ENCODE measurements around the gene HECTD1. TPM values are rescaled to one million over a fixed set of nuclear protein-coding genes. Genes with fewer than 3 reads are reported as not detected.

Gene HECTD1
- total RNA-seq, 2 experiments from 2014 or later, result 90.3 to 126 TPM

DNA sequence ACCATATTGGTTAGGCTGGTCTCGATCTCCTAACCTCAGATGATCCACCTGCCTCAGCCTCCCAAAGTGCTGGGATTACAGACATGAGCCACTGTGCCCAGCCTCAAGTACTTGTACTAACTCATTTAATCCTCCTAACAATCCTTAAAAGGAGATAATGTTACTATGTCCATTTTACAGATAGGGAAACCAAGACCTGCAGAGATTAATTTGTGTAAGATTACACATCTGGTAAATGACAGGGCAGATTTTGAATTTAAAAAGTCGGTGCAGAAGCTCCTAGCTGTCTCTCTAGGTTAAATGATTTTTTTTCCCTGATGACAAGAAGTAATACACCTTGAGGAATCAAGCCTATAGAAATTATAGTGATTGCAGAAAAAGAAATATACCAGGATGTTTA, 13.7 kb upstream of the HECTD1 start:
- CTCF ChIA-PET (ENCODE audit: unreplicated experiment), result no interaction called here
- no peak for DNase-seq (ENCODE audit: low spot score)
- no peaks in the 10 kb centered on the region for H3K79me2 ChIP-seq (ENCODE audit: insufficient read depth, low read depth, low read length)
- TF ChIP-seq CTCF (conservative IDR thresholded peaks at IDR 0.05; ENCODE audit: low read length), result no peak
- no peak for TF ChIP-seq EZH2phosphoT487 (IDR thresholded peaks at IDR 0.05; ENCODE audit: borderline replicate concordance, low read depth, low read length)
- intact Hi-C loops (cut with micrococcal nuclease; ENCODE audit: unreplicated experiment), result no loop called here
- BruUV-seq (replicated peaks), result no TSS peak
- no peak overlapping the region for H2AFZ ChIP-seq (ENCODE audit: low read length)
- H3K9me2 ChIP-seq (ENCODE audit: insufficient read depth, low read length), result no peaks in the 10 kb centered on the region
- H4K20me1 ChIP-seq (ENCODE audit: insufficient read depth, low read length), result no peaks in the 10 kb centered on the region
- no peaks in the 10 kb centered on the region for H3K9me3 ChIP-seq (ENCODE audit: low read length)
- no peak overlapping the region for H3K4me2 ChIP-seq (ENCODE audit: low read length)
- POLR2A ChIA-PET, result interaction anchor here (0.8 kb wide), 1 partner anchor 37 kb away, joined by 4 read pairs; no protein-coding TSS in a partner anchor
- no peak overlapping the region for H3K27ac ChIP-seq (ENCODE audit: low read depth, low read length, poor library complexity, severe bottlenecking)
- H3K4me1 ChIP-seq (ENCODE audit: insufficient read depth, low read length, poor library complexity, severe bottlenecking), result no peaks in the 10 kb centered on the region
- H3K36me3 ChIP-seq (ENCODE audit: insufficient read depth, low read length), result no peaks in the 10 kb centered on the region
- no peak overlapping the region for H3K4me3 ChIP-seq (ENCODE audit: low read depth, low read length, poor library complexity, severe bottlenecking)

DNA sequence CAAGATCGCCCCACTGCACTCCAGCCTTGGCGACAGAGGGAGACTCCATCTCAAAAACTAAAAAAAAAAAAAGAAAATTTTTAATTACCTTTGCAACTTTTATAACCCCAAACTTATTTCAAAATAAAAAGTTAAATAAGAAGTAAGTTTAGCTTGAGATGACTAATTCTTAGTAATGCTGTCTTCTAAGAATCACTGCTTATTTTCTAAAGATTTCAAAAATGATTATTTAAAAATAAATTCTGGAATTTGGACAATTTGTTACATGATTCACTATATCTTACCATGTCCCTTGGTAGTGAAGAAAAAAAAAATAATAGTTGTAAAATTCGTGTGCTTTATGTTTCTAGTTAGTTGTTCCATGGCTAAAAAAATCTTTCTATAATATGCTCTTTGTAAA, 11.6 kb upstream of the HECTD1 start:
- no TSS peak for BruUV-seq (replicated peaks)
- Histone ChIP-seq H2AFZ (ENCODE audit: low read length) (no peak overlapping the region), H3K27ac (ENCODE audit: low read depth, low read length, poor library complexity, severe bottlenecking) (no peak overlapping the region), H3K36me3 (ENCODE audit: insufficient read depth, low read length) (no peaks in the 10 kb centered on the region), H3K9me2 (ENCODE audit: insufficient read depth, low read length) (no peaks in the 10 kb centered on the region), H3K4me1 (ENCODE audit: insufficient read depth, low read length, poor library complexity, severe bottlenecking) (no peaks in the 10 kb centered on the region), H3K9me3 (ENCODE audit: low read length) (no peaks in the 10 kb centered on the region), H3K4me2 (ENCODE audit: low read length) (no peak overlapping the region), H4K20me1 (ENCODE audit: insufficient read depth, low read length) (no peaks in the 10 kb centered on the region), H3K79me2 (ENCODE audit: insufficient read depth, low read depth, low read length) (no peaks in the 10 kb centered on the region), H3K4me3 (ENCODE audit: low read depth, low read length, poor library complexity, severe bottlenecking) (no peak overlapping the region)
- CTCF ChIA-PET (ENCODE audit: unreplicated experiment), result no interaction called here
- no peak for TF ChIP-seq CTCF (conservative IDR thresholded peaks at IDR 0.05; ENCODE audit: low read length)
- no peak for TF ChIP-seq EZH2phosphoT487 (IDR thresholded peaks at IDR 0.05; ENCODE audit: borderline replicate concordance, low read depth, low read length)
- POLR2A ChIA-PET, result no interaction called here
- no peak for DNase-seq (ENCODE audit: low spot score)
- intact Hi-C loops (cut with micrococcal nuclease; ENCODE audit: unreplicated experiment), result no loop called here

DNA sequence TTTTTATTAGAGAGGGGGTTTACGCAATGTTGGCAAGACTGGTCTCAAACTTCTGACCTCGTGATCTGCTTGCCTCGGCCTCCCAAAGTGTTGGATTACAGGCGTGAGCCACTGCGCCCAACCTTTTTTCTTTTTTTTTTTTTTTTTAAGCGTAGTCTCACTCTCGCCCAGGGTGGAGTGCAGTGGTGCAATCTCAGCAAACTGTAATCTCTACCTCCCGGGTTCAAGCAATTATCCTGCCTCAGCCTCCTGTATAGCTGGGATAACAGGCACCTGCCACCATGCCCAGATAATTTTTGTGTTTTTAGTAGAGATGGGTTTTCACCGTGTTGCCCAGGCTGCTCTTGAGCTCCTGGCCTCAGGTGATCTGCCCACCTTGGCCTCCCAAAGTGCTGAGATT, 8.8 kb upstream of the HECTD1 start:
- BruUV-seq (replicated peaks), result no TSS peak
- H4K20me1 ChIP-seq (ENCODE audit: insufficient read depth, low read length), result no peaks in the 10 kb centered on the region
- no peak overlapping the region for H3K4me2 ChIP-seq (ENCODE audit: low read length)
- CTCF ChIA-PET (ENCODE audit: unreplicated experiment), result interaction anchor here (1.1 kb wide), 1 partner anchor 8 kb away, joined by 5 read pairs; the partner anchor contains the start of gene HECTD1
- H3K9me2 ChIP-seq (ENCODE audit: insufficient read depth, low read length), result no peaks in the 10 kb centered on the region
- POLR2A ChIA-PET, result interaction anchor here (0.7 kb wide), 2 partner anchors 59 to 80 kb away, joined by 5 read pairs; no protein-coding TSS in a partner anchor
- TF ChIP-seq CTCF (conservative IDR thresholded peaks at IDR 0.05; ENCODE audit: low read length) (no peak), EZH2phosphoT487 (IDR thresholded peaks at IDR 0.05; ENCODE audit: borderline replicate concordance, low read depth, low read length) (no peak)
- no peaks in the 10 kb centered on the region for H3K79me2 ChIP-seq (ENCODE audit: insufficient read depth, low read depth, low read length)
- DNase-seq (ENCODE audit: low spot score), result no peak
- H3K27ac ChIP-seq (ENCODE audit: low read depth, low read length, poor library complexity, severe bottlenecking), result no peak overlapping the region
- no peaks in the 10 kb centered on the region for H3K36me3 ChIP-seq (ENCODE audit: insufficient read depth, low read length)
- H3K9me3 ChIP-seq (ENCODE audit: low read length), result no peaks in the 10 kb centered on the region
- no peak overlapping the region for H2AFZ ChIP-seq (ENCODE audit: low read length)
- H3K4me3 ChIP-seq (ENCODE audit: low read depth, low read length, poor library complexity, severe bottlenecking), result no peak overlapping the region
- no peaks in the 10 kb centered on the region for H3K4me1 ChIP-seq (ENCODE audit: insufficient read depth, low read length, poor library complexity, severe bottlenecking)
- intact Hi-C loops (cut with micrococcal nuclease; ENCODE audit: unreplicated experiment), result no loop called here
